Kidney epithelial cell (primary cell): ENCODE measurements around the gene SH3GL2. TPM values are rescaled to one million over a fixed set of nuclear protein-coding genes. Genes with fewer than 3 reads are reported as not detected.
A peak's percentile ranks its signal among the peaks of the same experiment; 100 is the strongest.

Source experiments
- DNase-seq: peaks from one replicate; pipeline ENCODE4 v3.0.0-alpha.2; 2010; ENCODE audit warnings: low read depth
- H3K27me3 ChIP-seq: 2 replicates; pipeline ENCODE4 v1.6.0; 2011; ENCODE audit warnings: low read length; ENCODE audit not compliant: control insufficient read depth, insufficient read depth
- H3K36me3 ChIP-seq: 2 replicates; pipeline ENCODE4 v1.5.1; 2011; ENCODE audit warnings: low read length; ENCODE audit not compliant: control insufficient read depth, insufficient read depth
- H3K4me3 ChIP-seq: 2 replicates; pipeline ENCODE4 v1.5.1; 2011; ENCODE audit warnings: low read depth, mild to moderate bottlenecking, control low read depth, low read length
- total RNA-seq: library from RNA; depleted of rRNA; stranded (reverse); fragments of >200 nt; gene quantifications from 2 replicates; pipeline ENCODE4 v1.2.3, GENCODE V29; 2015
- TF ChIP-seq, protein P1 (sequence below): IDR thresholded peaks from 2 replicates; pipeline ENCODE4 v1.5.1; 2011; ENCODE audit warnings: mild to moderate bottlenecking, moderate library complexity, low read length, control low read depth, inconsistent platforms; ENCODE audit not compliant: insufficient read depth, poor library complexity, severe bottlenecking

Gene SH3GL2
- total RNA-seq, 1 donor from 2014 or later = 3.5 TPM

DNA sequence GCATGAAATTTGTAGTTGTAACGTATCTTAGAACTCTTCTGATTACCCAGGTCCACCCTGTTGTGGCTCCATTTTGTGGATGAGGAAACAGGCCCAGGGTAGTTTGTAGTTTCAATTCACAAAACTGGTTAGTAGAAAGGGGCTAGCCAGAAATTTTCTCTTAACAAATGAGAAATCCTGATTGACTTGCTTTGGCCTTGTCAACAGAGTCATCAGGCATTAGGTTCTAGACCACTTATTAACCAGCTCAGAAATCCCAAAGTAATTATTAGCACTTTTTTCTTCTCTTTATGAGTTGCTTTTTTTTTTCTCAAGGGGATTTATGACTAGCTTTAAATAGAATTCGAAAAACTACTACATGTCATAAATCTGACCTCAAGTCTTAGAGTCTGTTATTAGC, 160.2 kb downstream of the SH3GL2 start:
- DNase-seq = no peak
- H3K27me3 ChIP-seq = no peaks in the 10 kb centered on the region
- H3K4me3 ChIP-seq = no peak overlapping the region
- no peaks in the 10 kb centered on the region for H3K36me3 ChIP-seq
- TF ChIP-seq, protein P1, sequence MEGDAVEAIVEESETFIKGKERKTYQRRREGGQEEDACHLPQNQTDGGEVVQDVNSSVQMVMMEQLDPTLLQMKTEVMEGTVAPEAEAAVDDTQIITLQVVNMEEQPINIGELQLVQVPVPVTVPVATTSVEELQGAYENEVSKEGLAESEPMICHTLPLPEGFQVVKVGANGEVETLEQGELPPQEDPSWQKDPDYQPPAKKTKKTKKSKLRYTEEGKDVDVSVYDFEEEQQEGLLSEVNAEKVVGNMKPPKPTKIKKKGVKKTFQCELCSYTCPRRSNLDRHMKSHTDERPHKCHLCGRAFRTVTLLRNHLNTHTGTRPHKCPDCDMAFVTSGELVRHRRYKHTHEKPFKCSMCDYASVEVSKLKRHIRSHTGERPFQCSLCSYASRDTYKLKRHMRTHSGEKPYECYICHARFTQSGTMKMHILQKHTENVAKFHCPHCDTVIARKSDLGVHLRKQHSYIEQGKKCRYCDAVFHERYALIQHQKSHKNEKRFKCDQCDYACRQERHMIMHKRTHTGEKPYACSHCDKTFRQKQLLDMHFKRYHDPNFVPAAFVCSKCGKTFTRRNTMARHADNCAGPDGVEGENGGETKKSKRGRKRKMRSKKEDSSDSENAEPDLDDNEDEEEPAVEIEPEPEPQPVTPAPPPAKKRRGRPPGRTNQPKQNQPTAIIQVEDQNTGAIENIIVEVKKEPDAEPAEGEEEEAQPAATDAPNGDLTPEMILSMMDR = no peak

DNA sequence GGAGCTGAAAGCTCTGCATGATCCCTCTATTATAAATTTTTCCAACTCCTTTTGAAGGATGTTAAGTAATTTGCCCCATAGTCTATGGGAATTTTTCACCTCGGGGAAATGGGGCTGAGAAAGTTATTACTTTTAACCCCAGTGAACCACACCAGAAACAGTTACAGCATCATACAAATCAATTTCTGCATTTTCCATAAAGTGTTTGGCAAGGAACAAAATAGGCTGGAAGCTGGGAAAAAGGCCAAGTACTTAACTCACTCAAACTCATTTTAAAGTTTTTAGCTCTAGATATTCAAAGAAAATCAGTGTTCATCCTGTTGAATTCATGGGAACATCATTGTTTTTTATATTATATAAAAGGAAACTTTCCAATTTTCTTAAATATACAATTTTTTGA, 160.9 kb downstream of the SH3GL2 start:
- TF ChIP-seq, protein P1 = no peak
- no peak overlapping the region for H3K4me3 ChIP-seq
- H3K27me3 ChIP-seq = no peaks in the 10 kb centered on the region
- no peaks in the 10 kb centered on the region for H3K36me3 ChIP-seq
- no peak for DNase-seq

DNA sequence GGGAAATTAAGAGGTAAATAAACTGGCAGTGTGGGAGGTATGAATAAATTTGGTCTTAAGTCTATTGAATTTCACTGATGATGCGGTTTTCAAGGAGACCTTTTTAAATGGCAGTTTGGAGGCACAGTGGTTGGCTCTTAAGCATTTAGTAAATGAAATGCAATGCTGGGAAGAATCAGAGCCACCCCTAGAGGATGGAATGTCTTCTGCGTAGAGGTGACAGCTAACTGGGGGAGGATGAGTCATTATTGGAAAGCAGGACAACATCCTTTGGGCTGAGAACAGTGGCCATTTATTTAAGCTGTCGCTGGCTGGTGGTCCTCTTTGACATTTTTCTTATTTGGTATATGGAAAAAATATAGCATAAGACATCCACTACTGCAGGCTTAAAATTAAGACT, 163.2 kb downstream of the SH3GL2 start:
- Histone ChIP-seq H3K27me3 (no peaks in the 10 kb centered on the region), H3K36me3 (no peaks in the 10 kb centered on the region), H3K4me3 (no peak overlapping the region)
- TF ChIP-seq, protein P1 = peak; percentile 1
- DNase-seq = no peak

DNA sequence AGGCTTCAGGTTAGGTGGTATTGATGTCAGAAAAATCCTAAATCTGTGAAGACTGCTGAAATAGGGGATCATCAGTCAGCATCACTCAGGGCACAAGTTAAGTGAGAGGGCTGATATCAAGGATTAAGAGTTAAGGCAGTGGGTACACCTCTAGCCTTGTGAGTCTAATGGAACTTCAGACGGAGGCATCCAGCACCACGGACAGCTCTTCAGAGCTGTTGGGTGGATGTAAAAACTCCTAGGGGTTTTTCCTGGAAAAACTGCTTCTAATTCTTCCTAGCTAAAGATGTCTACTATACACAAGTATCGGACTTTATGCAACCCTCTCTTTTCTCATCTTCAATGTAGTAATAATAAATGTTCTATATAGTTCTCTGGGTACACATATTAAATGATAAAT, 165.9 kb downstream of the SH3GL2 start:
- H3K36me3 ChIP-seq = no peaks in the 10 kb centered on the region
- TF ChIP-seq, protein P1 = no peak
- H3K4me3 ChIP-seq = no peak overlapping the region
- H3K27me3 ChIP-seq = no peaks in the 10 kb centered on the region
- DNase-seq = no peak

DNA sequence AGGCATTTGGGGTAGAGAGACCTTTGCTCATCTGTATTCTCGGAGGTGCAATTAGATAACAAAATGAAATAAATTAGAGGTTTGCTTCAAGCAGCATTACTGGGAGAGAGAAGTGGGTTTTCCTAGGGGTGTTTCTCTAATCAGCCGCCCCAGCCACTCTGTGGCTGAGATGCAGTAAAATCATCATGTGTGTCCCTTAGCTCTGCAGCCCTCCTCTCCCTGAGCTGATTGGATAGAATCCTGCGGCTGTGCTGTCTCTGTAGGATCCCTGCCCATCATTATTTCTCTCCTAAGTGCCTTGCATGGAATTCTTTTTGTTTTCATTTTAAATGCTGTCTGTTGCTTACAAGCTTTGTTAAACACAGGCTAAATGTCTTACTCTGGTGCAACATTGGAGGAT, 171.4 kb downstream of the SH3GL2 start:
- no peak overlapping the region for H3K4me3 ChIP-seq
- H3K27me3 ChIP-seq = no peaks in the 10 kb centered on the region
- no peak for DNase-seq
- TF ChIP-seq, protein P1 = no peak
- no peaks in the 10 kb centered on the region for H3K36me3 ChIP-seq

DNA sequence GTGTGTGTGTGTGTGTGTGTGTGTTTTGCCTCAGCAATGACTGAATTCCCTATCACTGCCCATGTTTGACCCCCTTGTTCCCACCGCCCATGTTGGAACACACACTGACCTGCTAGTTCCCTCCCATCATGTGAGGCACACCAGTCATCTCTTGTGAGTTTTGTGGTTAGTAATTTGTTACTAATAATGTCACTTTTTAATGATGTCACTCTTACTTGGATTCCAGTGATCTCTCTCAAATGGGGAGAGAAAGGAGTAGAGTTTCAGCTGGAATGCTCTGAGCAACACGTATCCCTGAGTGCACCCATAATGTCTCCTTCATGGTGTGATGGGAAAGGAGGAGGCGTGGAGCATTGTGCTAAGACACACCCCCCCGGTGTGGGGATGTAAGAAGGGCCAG, 172.6 kb downstream of the SH3GL2 start:
- Histone ChIP-seq H3K27me3 (no peaks in the 10 kb centered on the region), H3K36me3 (no peaks in the 10 kb centered on the region), H3K4me3 (no peak overlapping the region)
- DNase-seq = no peak
- TF ChIP-seq, protein P1 = no peak
